Retinal pigment epithelial cell (primary cell): Measurements from ENCODE around the gene STK10.

Experiments
- DNase-seq: peaks from one replicate; pipeline ENCODE4 v3.0.0-alpha.2; 2010; ENCODE audit warnings: low read depth
- H3K4me3 ChIP-seq: 2 replicates; pipeline ENCODE4 v1.5.1; 2011; ENCODE audit warnings: mild to moderate bottlenecking, low read length, control low read depth, moderate library complexity
- CTCF ChIP-seq: conservative IDR thresholded peaks from 2 replicates; pipeline ENCODE4 v1.5.1; 2011; ENCODE audit warnings: low read depth, low read length, control low read depth, inconsistent platforms

STK10 gene

GRCh38 chr5:172063463-172064235 is 124.4 kb downstream of the STK10 start:
- DNase-seq = no peak
- no peak overlapping the region for H3K4me3 ChIP-seq
- no peak for TF ChIP-seq CTCF

GRCh38 chr5:172059661-172060100 is 128.3 kb downstream of the STK10 start:
- TF ChIP-seq CTCF = peak; percentile 63
- no peak overlapping the region for H3K4me3 ChIP-seq
- DNase-seq = no peak

GRCh38 chr5:172058088-172058487 is 129.9 kb downstream of the STK10 start:
- no peak overlapping the region for H3K4me3 ChIP-seq
- no peak for DNase-seq
- no peak for TF ChIP-seq CTCF

GRCh38 chr5:172055996-172056395 is 132.0 kb downstream of the STK10 start:
- no peak for TF ChIP-seq CTCF
- H3K4me3 ChIP-seq = no peak overlapping the region
- DNase-seq = no peak

- no peak overlapping the region for H3K4me3 ChIP-seq
- no peak for DNase-seq
- no peak for TF ChIP-seq CTCF
Observed at GRCh38 chr5:172055421-172055820, 132.6 kb downstream of the STK10 start.

GRCh38 chr5:172054611-172055153 is 133.3 kb downstream of the STK10 start:
- H3K4me3 ChIP-seq = no peak overlapping the region
- no peak for DNase-seq
- no peak for TF ChIP-seq CTCF
